Measurements from ENCODE around the gene RIBC2. TPM values are rescaled to one million over a fixed set of nuclear protein-coding genes. Genes with fewer than 3 reads are reported as not detected.

Gene RIBC2
- total and polyA plus RNA-seq, 9 of the 15 experiments (the other 6 are each of a cell fraction or from before 2014, with no cell fraction given) = not detected

DNA sequence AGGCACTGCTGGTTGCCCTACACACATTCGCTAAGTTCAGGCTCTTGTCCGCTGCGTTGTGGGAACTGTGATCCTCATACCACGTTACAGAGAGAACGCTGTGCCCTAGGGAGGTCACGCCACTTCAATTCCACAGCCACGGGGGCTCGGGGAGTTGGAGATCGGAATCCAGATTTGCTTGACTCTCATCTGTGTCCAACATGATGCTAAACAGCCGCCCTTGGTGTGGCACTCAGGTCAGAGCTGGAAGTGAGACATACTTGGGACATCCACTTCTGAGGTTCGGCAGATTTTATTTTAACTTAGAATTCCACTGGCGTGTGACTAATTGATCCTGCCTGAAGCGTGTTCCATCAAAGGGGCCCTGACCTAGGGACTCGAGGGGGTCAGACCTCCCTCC lies 41.7 kb downstream of the RIBC2 start:
- Histone ChIP-seq H4K20me1 (replicated peaks; ENCODE audit: control insufficient read depth, insufficient read depth, low read length) (no peaks in the 10 kb centered on the region), H3K27me3 (ENCODE audit: control insufficient read depth in 2 of 2, insufficient read depth in 2 of 2, low read length in 2 of 2) (peaks cover 4 to 41% of the 10 kb centered on the region in 2 experiments; a peak in 3 of 5 replicates), H3K9me3 (replicated peaks; ENCODE audit: control insufficient read depth, insufficient read depth, low read depth, low read length) (no peaks in the 10 kb centered on the region), H3K4me1 (replicated peaks in 1 of 2; ENCODE audit: control insufficient read depth in 2 of 2, insufficient read depth in 2 of 2, low read length in 2 of 2) (no peaks in the 10 kb centered on the region), H3K36me3 (ENCODE audit: control insufficient read depth, insufficient read depth, low read length) (no peaks in the 10 kb centered on the region), H3K79me2 (ENCODE audit: control insufficient read depth, insufficient read depth, low read length) (no peaks in the 10 kb centered on the region), H3K4me3 (no peak overlapping the region), H3K9me1 (ENCODE audit: control insufficient read depth, insufficient read depth, low read length) (no peaks in the 10 kb centered on the region), H3K9ac (ENCODE audit: insufficient read depth in 1 of 2, low read depth in 2 of 2, low read length in 2 of 2) (no peak overlapping the region), H3K4me2 (ENCODE audit: insufficient read depth, low read length) (no peak overlapping the region), H2AFZ (ENCODE audit: low read depth, low read length) (no peak overlapping the region), H3K27ac (ENCODE audit: extremely low read depth, low read depth, low read length) (no peak overlapping the region)
- in situ Hi-C loops (cut with MboI) (loop anchor here (10.0 kb wide), 1 partner anchor 350 kb away; no protein-coding TSS in a partner anchor), intact Hi-C loops (cut with micrococcal nuclease) (no loop called here)
- no peak for DNase-seq (ENCODE audit: extremely low read depth in 1 of 4, low spot score in 3 of 4)
- ATAC-seq = no peak
- FAIRE-seq = no peak
- TF ChIP-seq ZFP1 (CRISPR knock-in tag; IDR thresholded peaks at IDR 0.05) = no peak
- TF ChIP-seq HMG20B (CRISPR knock-in tag; IDR thresholded peaks at IDR 0.05) = no peak
- TF ChIP-seq, protein P1, sequence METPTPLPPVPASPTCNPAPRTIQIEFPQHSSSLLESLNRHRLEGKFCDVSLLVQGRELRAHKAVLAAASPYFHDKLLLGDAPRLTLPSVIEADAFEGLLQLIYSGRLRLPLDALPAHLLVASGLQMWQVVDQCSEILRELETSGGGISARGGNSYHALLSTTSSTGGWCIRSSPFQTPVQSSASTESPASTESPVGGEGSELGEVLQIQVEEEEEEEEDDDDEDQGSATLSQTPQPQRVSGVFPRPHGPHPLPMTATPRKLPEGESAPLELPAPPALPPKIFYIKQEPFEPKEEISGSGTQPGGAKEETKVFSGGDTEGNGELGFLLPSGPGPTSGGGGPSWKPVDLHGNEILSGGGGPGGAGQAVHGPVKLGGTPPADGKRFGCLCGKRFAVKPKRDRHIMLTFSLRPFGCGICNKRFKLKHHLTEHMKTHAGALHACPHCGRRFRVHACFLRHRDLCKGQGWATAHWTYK (CRISPR knock-in tag; IDR thresholded peaks at IDR 0.05) = no peak
- TF ChIP-seq, protein P2, sequence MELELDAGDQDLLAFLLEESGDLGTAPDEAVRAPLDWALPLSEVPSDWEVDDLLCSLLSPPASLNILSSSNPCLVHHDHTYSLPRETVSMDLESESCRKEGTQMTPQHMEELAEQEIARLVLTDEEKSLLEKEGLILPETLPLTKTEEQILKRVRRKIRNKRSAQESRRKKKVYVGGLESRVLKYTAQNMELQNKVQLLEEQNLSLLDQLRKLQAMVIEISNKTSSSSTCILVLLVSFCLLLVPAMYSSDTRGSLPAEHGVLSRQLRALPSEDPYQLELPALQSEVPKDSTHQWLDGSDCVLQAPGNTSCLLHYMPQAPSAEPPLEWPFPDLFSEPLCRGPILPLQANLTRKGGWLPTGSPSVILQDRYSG (tag; conservative IDR thresholded peaks at IDR 0.05; ENCODE audit: low read depth) = no peak
- TF ChIP-seq SAFB2 (IDR thresholded peaks at IDR 0.05; ENCODE audit: borderline replicate concordance, low read depth, low read length, severe bottlenecking) = no peak
- TF ChIP-seq, protein P3, sequence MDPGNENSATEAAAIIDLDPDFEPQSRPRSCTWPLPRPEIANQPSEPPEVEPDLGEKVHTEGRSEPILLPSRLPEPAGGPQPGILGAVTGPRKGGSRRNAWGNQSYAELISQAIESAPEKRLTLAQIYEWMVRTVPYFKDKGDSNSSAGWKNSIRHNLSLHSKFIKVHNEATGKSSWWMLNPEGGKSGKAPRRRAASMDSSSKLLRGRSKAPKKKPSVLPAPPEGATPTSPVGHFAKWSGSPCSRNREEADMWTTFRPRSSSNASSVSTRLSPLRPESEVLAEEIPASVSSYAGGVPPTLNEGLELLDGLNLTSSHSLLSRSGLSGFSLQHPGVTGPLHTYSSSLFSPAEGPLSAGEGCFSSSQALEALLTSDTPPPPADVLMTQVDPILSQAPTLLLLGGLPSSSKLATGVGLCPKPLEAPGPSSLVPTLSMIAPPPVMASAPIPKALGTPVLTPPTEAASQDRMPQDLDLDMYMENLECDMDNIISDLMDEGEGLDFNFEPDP (CRISPR knock-in tag; IDR thresholded peaks at IDR 0.05) = no peak
- TF ChIP-seq, protein P4, sequence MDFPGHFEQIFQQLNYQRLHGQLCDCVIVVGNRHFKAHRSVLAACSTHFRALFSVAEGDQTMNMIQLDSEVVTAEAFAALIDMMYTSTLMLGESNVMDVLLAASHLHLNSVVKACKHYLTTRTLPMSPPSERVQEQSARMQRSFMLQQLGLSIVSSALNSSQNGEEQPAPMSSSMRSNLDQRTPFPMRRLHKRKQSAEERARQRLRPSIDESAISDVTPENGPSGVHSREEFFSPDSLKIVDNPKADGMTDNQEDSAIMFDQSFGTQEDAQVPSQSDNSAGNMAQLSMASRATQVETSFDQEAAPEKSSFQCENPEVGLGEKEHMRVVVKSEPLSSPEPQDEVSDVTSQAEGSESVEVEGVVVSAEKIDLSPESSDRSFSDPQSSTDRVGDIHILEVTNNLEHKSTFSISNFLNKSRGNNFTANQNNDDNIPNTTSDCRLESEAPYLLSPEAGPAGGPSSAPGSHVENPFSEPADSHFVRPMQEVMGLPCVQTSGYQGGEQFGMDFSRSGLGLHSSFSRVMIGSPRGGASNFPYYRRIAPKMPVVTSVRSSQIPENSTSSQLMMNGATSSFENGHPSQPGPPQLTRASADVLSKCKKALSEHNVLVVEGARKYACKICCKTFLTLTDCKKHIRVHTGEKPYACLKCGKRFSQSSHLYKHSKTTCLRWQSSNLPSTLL (IDR thresholded peaks at IDR 0.05) = no peak
- TF ChIP-seq, protein P5, sequence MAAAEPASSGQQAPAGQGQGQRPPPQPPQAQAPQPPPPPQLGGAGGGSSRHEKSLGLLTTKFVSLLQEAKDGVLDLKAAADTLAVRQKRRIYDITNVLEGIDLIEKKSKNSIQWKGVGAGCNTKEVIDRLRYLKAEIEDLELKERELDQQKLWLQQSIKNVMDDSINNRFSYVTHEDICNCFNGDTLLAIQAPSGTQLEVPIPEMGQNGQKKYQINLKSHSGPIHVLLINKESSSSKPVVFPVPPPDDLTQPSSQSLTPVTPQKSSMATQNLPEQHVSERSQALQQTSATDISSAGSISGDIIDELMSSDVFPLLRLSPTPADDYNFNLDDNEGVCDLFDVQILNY (CRISPR knock-in tag; IDR thresholded peaks at IDR 0.05) = no peak
- TF ChIP-seq, protein P6, sequence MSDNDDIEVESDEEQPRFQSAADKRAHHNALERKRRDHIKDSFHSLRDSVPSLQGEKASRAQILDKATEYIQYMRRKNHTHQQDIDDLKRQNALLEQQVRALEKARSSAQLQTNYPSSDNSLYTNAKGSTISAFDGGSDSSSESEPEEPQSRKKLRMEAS (CRISPR knock-in tag; IDR thresholded peaks at IDR 0.05) = no peak
- TF ChIP-seq FOXP1 (CRISPR knock-in tag; IDR thresholded peaks at IDR 0.05) = no peak
- TF ChIP-seq, protein P7, sequence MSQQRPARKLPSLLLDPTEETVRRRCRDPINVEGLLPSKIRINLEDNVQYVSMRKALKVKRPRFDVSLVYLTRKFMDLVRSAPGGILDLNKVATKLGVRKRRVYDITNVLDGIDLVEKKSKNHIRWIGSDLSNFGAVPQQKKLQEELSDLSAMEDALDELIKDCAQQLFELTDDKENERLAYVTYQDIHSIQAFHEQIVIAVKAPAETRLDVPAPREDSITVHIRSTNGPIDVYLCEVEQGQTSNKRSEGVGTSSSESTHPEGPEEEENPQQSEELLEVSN (IDR thresholded peaks at IDR 0.05; ENCODE audit: borderline replicate concordance in 1 of 2, extremely low read depth in 1 of 2, insufficient read depth in 1 of 2, insufficient read length in 1 of 2, low read depth in 1 of 2, low read length in 1 of 2, poor library complexity in 1 of 2, severe bottlenecking in 1 of 2) = no peak
- no peak for TF ChIP-seq ELF4 (CRISPR knock-in tag; IDR thresholded peaks at IDR 0.05)
- TF ChIP-seq SP2 (IDR thresholded peaks at IDR 0.05; ENCODE audit: extremely low read depth, low read depth, low read length, poor library complexity, severe bottlenecking) = no peak
- TF ChIP-seq ZBTB17 (CRISPR knock-in tag; IDR thresholded peaks at IDR 0.05) = no peak
- no TSS peak for BruUV-seq (replicated peaks)
- ChIA-PET CTCF (ENCODE audit: low intra/inter-chr PET ratio) (no interaction called here), POLR2A (no interaction called here)
- WGBS (ENCODE audit: insufficient coverage, low coverage, missing lambda C conversion rate) = 0% methylated on average over 9 of the region's 14 CpGs
